Measurements from ENCODE around the gene EVA1A.
A peak's percentile ranks its signal among the peaks of the same experiment; 100 is the strongest.

Gene EVA1A

GRCh38 chr2:75592888-75593287 lies 32.1 kb upstream of the EVA1A start:
- peak overlapping the region in 3 of 21 experiments; percentile 31 to 62 (median 51) for H3K27ac ChIP-seq
- no peak overlapping the region for H3K4me3 ChIP-seq

DNA sequence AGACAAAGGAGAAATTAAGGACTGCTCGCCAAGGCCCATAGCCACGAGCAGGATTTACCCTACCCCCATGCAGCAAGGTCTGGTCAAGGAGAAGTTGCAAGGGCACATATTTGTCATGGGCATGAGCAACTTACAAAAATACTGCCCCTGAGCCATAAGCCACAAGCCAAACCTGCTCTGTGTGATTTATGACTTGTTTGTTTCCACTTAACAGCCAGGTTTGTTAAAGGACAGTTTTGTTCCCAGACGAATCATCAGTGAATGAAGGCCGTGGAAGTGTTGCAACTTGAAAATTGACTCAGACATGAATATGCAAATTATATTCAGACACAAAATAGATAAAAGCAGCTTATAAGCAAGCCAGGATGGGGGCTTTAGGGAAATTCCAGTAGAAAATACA lies 31.3 kb upstream of the EVA1A start:
- peak overlapping the region in 3 of 21 experiments; percentile 25 to 62 (median 51) for H3K27ac ChIP-seq

GRCh38 chr2:75589391-75590105 lies 28.8 kb upstream of the EVA1A start:
- H3K27ac ChIP-seq, result no peak overlapping the region

More for the DNA sequence above, 31.3 kb upstream of the EVA1A start:
- H3K4me3 ChIP-seq, result no peak overlapping the region

DNA sequence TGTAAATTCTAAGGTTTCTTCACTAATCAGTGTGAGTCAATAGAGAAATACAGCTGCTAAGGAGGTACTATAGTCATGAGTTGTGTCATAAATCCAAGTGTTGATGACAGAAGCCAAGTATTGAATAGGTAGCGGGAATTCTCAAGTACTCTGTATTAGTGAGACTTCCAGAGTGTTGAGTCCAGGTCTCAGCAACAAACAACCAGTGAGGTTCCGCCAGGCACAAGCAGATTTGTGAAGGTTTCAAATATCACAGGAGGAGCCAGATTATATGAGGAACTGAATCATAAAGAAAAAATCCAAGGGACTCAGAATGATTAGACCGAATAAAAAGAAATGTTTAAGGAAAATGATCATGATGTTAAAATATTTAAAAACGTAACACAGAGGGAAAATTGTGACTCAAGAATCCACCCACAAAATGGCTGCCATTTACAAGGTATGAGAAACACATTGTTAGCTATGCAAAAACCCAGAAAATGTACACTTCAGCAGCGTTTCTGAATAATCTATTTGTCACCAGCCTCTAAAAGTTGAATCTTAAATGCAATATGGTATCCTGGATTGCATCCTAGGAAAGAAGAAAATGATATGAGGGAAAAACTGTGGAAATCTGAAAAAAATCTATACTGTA lies 27.3 kb upstream of the EVA1A start:
- no peak overlapping the region for H3K27ac ChIP-seq

More at GRCh38 chr2:75589391-75590105, 28.8 kb upstream of the EVA1A start:
- H3K4me3 ChIP-seq, result no peak overlapping the region

GRCh38 chr2:75586971-75587370 lies 26.2 kb upstream of the EVA1A start:
- H3K27ac ChIP-seq, result no peak overlapping the region
- H3K4me3 ChIP-seq, result no peak overlapping the region

More for the DNA sequence above, 27.3 kb upstream of the EVA1A start:
- H3K4me3 ChIP-seq, result no peak overlapping the region

DNA sequence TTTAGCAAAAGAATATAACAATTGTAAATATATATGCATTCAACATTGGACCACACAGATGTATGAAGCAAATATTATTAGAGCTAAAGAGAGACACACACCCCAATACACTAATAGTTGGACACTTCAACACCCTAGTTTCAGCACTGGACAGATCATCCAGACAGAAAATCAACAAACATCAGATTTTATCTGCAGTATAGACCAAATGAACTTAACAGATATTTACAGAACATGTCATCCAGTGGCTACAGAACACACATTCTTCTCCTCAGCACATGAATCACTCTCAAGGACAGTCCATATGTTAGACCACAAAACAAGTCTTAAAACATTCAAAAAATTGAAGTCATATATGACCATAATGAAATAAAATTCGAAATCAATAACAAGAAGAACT lies 22.1 kb upstream of the EVA1A start:
- no peak overlapping the region for H3K27ac ChIP-seq

GRCh38 chr2:75580606-75581005 lies 19.9 kb upstream of the EVA1A start:
- Histone ChIP-seq H3K4me3 (no peak overlapping the region), H3K27ac (no peak overlapping the region)

More for the DNA sequence above, 22.1 kb upstream of the EVA1A start:
- H3K4me3 ChIP-seq, result no peak overlapping the region

DNA sequence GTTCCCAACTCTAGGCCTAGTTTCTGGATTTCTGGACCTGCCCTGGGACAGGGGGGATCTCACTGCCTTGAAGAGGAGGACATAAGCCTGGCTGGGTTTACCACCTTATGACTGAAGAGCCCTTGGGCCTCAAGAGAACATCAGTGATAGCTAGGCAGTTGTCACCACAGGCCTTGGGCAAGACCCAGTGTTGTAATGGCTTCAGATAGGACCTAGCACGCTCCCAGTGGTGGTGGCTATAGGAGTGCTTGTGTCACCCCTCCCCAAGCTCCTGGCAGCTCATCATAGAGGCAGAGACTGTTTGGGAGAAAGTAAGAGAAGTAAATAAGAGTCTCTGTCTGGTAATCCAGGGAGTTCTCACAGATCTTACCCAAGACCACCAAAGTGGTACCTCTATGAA lies 19.4 kb upstream of the EVA1A start:
- H3K4me3 ChIP-seq, result no peak overlapping the region
- H3K27ac ChIP-seq, result no peak overlapping the region

GRCh38 chr2:75579186-75579585 lies 18.4 kb upstream of the EVA1A start:
- Histone ChIP-seq H3K4me3 (no peak overlapping the region), H3K27ac (no peak overlapping the region)

GRCh38 chr2:75577280-75577679 lies 16.5 kb upstream of the EVA1A start:
- Histone ChIP-seq H3K4me3 (no peak overlapping the region), H3K27ac (no peak overlapping the region)

GRCh38 chr2:75574106-75574505 lies 13.4 kb upstream of the EVA1A start:
- Histone ChIP-seq H3K27ac (no peak overlapping the region), H3K4me3 (no peak overlapping the region)

DNA sequence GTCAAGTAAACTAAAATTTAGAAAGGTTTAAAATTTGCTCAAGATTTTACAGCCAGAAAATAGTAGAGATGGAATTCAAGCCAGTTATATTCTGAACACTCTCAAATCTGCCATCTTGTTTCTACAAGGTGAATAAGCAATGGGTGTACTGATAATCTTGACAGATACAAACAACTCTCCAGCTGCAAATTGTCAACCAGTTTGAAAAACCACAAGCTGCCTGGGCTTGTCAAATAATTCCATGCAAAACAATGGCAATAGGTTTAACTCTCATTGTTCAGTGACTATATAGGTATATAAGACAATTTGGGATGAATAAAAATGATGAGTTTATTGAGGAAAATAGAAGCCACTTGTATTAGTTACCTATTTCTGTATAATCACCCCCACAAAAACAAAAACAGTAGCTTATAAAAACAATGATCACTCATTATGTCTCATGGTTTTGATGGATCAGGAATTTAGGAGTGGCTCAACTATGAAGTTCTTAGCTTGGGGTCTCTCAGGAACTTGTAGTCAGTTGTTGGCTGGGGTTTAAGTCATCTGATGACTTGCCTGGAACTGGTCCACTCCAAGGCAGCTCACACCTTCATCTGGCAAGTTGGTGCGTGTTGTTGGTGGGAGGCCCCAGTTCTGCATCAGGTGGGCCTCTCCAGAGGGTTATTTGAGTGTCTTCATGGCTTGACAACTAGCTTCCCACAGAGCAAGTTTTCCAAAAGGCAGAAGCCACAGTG lies 12.6 kb upstream of the EVA1A start:
- Histone ChIP-seq H3K4me3 (no peak overlapping the region), H3K27ac (no peak overlapping the region)

DNA sequence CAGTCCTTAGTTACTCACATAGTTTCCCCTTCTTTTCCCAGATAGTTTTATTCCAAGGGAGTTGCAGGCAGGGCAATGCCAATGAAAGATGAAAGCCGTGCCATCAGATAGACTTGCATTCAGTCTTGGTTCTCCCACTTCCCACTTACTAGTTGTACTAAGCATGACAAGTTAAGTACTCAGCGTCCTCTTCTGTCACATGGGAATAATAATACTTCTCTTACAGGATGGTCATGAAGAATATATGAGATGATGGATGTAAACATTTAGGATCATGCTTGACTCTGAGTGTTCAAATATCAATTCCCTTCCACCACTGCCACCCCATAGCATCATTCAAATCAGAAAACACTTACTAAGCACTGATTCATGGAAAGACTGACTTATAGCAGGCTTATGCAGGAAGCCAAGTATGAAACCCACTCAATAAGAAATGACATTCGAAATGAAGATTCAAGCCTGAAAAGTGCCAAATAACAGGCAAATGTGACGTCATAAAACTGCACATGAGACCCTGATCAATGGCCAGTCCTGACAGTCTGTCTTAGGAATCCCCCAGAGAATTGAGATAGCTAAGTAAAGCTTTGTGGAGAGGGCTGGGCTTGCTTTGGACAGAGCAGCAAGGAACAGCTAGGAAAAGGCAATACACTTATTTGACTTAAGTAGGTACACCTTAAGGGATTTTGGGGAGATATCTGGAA lies 11.1 kb upstream of the EVA1A start:
- Histone ChIP-seq H3K27ac (peak overlapping the region in 1 of 21 experiments; percentile 5), H3K4me3 (no peak overlapping the region)

DNA sequence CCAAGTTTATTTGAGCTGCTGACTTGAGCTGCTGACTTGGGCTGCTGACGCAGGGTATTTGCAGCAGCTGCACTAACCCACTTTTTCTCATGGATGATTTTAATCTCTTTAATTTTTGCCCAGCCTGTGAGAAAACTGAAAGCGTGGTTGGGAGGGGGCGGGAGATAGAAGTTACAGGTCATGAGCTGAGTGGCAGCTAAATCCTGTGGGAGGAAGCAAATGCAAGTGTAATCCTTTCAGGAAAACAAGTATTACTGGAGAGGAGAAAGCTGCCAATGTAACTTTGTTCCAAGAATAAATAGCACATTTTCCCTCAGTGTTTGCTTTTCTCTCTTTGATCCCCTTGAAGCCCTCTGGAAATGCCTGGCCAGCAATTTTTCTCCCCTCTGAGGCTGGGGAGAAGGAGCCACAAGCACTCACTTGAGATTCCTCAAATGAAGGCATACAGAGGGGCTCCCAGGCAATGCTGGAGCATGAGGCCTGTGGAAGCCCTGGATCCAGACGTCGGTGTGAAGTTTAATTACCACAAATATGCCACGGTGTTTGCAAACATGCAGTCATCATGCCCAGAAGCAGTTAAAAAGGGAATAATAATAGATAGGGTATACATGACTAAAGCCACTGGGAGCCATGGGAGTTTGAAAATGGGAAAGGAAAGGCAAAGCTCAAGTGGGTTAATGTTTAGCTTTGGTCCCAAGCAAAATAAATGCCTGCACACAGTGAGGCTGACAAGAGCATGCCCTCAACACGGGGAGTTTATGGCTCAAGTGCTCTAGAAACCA lies 10.4 kb upstream of the EVA1A start:
- no peak overlapping the region for H3K4me3 ChIP-seq
- peak overlapping the region in 5 of 21 experiments; percentile 13 to 63 (median 38) for H3K27ac ChIP-seq

DNA sequence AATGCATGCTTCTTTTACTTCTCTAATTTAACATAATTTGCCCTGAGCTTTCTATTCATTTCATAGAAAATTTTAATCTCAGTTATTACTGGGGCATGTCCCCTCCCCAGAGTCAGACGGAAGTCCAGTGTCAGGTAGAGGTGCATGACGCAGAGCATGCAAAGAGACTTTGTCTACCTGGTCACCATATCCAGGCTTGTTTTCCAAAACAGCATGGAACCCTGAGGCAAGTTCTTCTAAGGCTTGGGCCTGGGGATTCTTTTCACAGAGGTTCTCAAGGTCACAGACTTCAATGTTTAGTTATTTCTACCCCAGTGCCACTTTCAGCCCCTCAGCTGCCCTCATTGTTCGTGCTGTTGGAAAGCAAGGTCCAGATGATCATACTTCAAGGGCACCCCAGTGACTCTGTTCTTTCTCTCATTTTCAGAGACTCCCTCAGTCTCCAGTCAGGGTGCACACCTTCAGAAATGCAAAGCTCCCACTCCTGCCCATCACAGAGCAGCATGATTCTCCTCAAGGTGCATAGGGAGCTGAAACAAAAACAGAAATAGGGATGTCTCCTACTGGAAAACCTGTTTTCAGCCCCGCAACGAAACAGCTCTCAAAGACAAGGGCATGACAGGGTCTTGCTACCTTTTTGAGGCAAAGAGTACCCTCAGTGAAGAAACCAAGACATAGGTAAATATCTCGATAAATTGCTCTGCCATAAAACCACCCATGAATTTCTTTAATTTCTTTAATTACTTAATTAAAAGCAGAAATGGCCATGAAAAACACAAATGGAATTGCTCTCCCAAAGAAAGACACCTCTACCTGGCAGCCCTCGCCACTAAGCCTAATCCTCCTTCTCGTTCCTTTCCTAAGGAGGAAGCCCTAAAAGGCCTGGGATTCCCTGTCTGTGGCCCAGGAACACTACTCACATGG lies 9.5 kb upstream of the EVA1A start:
- Histone ChIP-seq H3K4me3 (no peak overlapping the region), H3K27ac (peak overlapping the region in 3 of 21 experiments; percentile 34 to 63 (median 38))

- H3K4me3 ChIP-seq, result no peak overlapping the region
- H3K27ac ChIP-seq, result no peak overlapping the region
Measured at GRCh38 chr2:75569546-75569945, 8.8 kb upstream of the EVA1A start.

DNA sequence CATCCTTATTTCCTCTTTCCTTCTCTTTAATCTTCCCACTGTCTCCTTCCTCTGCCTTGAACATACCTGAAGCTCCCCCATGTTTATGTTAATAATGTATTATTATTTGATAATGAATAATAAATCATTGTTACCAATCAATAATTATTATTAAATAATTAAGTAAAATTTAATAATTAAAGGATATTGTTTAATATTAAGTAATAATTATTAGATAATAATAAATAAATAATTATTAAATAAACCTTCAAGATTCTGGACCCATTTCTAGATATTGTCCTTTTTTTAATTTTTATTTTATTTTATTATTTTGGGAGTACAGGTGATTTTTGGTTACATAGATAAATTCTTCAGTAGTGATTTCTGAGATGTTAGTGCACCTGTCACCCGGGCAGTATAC lies 7.4 kb upstream of the EVA1A start:
- Histone ChIP-seq H3K4me3 (no peak overlapping the region), H3K27ac (no peak overlapping the region)
